Activated CD4-positive, CD25-positive, alpha-beta regulatory T cell treated with anti-CD3 and anti-CD28 coated beads, Interleukin-2, amount 50 U/mL, for 72 hours (primary cell): ENCODE data around the gene DPH5.

Experiments used
- DNase-seq: peaks from one replicate; pipeline ENCODE4 v3.0.0; 2021

The DPH5 gene

GRCh38 chr1:101029184-101029583, 3.6 kb upstream of the DPH5 start:
- DNase-seq, result no peak

GRCh38 chr1:101028466-101028865, 2.9 kb upstream of the DPH5 start:
- DNase-seq, result no peak

GRCh38 chr1:101027194-101027772, 1.7 kb upstream of the DPH5 start:
- DNase-seq, result no peak

GRCh38 chr1:101026430-101026788, 825 bp upstream of the DPH5 start:
- no peak for DNase-seq

GRCh38 chr1:101025283-101025656, 314 bp downstream of the DPH5 start:
- peak; percentile 48 for DNase-seq

- no peak for DNase-seq
Measured at GRCh38 chr1:101022294-101022693, 3.3 kb downstream of the DPH5 start.

GRCh38 chr1:101017448-101017847, 8.1 kb downstream of the DPH5 start:
- DNase-seq, result no peak

- DNase-seq, result no peak
Measured at GRCh38 chr1:101013776-101014175, 11.8 kb downstream of the DPH5 start.

GRCh38 chr1:101008229-101008834, 17.3 kb downstream of the DPH5 start:
- DNase-seq, result no peak

GRCh38 chr1:101006553-101006952, 19.0 kb downstream of the DPH5 start:
- no peak for DNase-seq

- DNase-seq, result no peak
Measured at GRCh38 chr1:101005871-101006270, 19.7 kb downstream of the DPH5 start.

GRCh38 chr1:101005183-101005582, 20.4 kb downstream of the DPH5 start:
- no peak for DNase-seq

GRCh38 chr1:101004670-101005069, 20.9 kb downstream of the DPH5 start:
- no peak for DNase-seq

GRCh38 chr1:101004061-101004460, 21.5 kb downstream of the DPH5 start:
- no peak for DNase-seq

- DNase-seq, result no peak
Measured at GRCh38 chr1:101003012-101003650, 22.5 kb downstream of the DPH5 start.

- no peak for DNase-seq
Measured at GRCh38 chr1:101002551-101002950, 23.0 kb downstream of the DPH5 start.

GRCh38 chr1:101000131-101000873, 25.3 kb downstream of the DPH5 start:
- no peak for DNase-seq

GRCh38 chr1:100998426-100998825, 27.2 kb downstream of the DPH5 start:
- DNase-seq, result no peak

- DNase-seq, result no peak
Measured at GRCh38 chr1:100995198-100995988, 30.2 kb downstream of the DPH5 start.

- DNase-seq, result no peak
Measured at GRCh38 chr1:100989306-100990077, 36.1 kb downstream of the DPH5 start.

- no peak for DNase-seq
Measured at GRCh38 chr1:100988121-100988520, 37.5 kb downstream of the DPH5 start.

- no peak for DNase-seq
Measured at GRCh38 chr1:100982793-100983192, 42.8 kb downstream of the DPH5 start.
